ENCODE measurements around the gene ACER3.
A peak's percentile ranks its signal among the peaks of the same experiment; 100 is the strongest.
"Not testable (repeated sequence)": the region's sequence is repeated elsewhere in the genome, so short reads cannot be mapped to it uniquely, and the experiment has no call there.

Gene ACER3

GRCh38 chr11:76862794-76863193 is 2.1 kb downstream of the ACER3 start:
- FAIRE-seq; DNase-seq (ENCODE audit: insufficient read length, low spot score): not testable (repeated sequence)

- DNase-seq (ENCODE audit: insufficient read length, low spot score): no peak
- FAIRE-seq: no peak
Observed at GRCh38 chr11:76863196-76863777, 2.6 kb downstream of the ACER3 start.

GRCh38 chr11:76872959-76873827 is 12.5 kb downstream of the ACER3 start:
- no peak for FAIRE-seq
- DNase-seq (ENCODE audit: insufficient read length, low spot score): no peak

- FAIRE-seq (no peak), DNase-seq (ENCODE audit: insufficient read length, low spot score) (no peak)
Observed at GRCh38 chr11:76878014-76878413, 17.3 kb downstream of the ACER3 start.

GRCh38 chr11:76880314-76880713 is 19.6 kb downstream of the ACER3 start:
- DNase-seq (ENCODE audit: insufficient read length, low spot score): no peak
- no peak for FAIRE-seq

GRCh38 chr11:76880956-76881355 is 20.2 kb downstream of the ACER3 start:
- DNase-seq (ENCODE audit: insufficient read length, low spot score) (no peak), FAIRE-seq (no peak)

GRCh38 chr11:76885390-76886097 is 24.8 kb downstream of the ACER3 start:
- DNase-seq (ENCODE audit: insufficient read length, low spot score): no peak
- no peak for FAIRE-seq

- DNase-seq (ENCODE audit: insufficient read length, low spot score) (no peak), FAIRE-seq (no peak)
Observed at GRCh38 chr11:76888989-76889388, 28.3 kb downstream of the ACER3 start.

GRCh38 chr11:76889411-76889975 is 28.8 kb downstream of the ACER3 start:
- DNase-seq (ENCODE audit: insufficient read length, low spot score) (no peak), FAIRE-seq (no peak)

- DNase-seq (ENCODE audit: insufficient read length, low spot score) (no peak), FAIRE-seq (no peak)
Observed at GRCh38 chr11:76890329-76890728, 29.6 kb downstream of the ACER3 start.

- FAIRE-seq (no peak), DNase-seq (ENCODE audit: insufficient read length, low spot score) (no peak)
Observed at GRCh38 chr11:76891285-76891684, 30.6 kb downstream of the ACER3 start.

- FAIRE-seq (peak; percentile 66), DNase-seq (ENCODE audit: insufficient read length, low spot score) (no peak)
Observed at GRCh38 chr11:76891793-76892192, 31.1 kb downstream of the ACER3 start.

GRCh38 chr11:76892306-76892705 is 31.6 kb downstream of the ACER3 start:
- DNase-seq (ENCODE audit: insufficient read length, low spot score) (no peak), FAIRE-seq (no peak)

- FAIRE-seq: no peak
- no peak for DNase-seq (ENCODE audit: insufficient read length, low spot score)
Observed at GRCh38 chr11:76897233-76897632, 36.5 kb downstream of the ACER3 start.

GRCh38 chr11:76901144-76901543 is 40.4 kb downstream of the ACER3 start:
- no peak for FAIRE-seq
- no peak for DNase-seq (ENCODE audit: insufficient read length, low spot score)

GRCh38 chr11:76901622-76902021 is 40.9 kb downstream of the ACER3 start:
- FAIRE-seq; DNase-seq (ENCODE audit: insufficient read length, low spot score): not testable (repeated sequence)

- DNase-seq (ENCODE audit: insufficient read length, low spot score) (no peak), FAIRE-seq (no peak)
Observed at GRCh38 chr11:76902121-76903014, 41.6 kb downstream of the ACER3 start.

- FAIRE-seq: no peak
- no peak for DNase-seq (ENCODE audit: insufficient read length, low spot score)
Observed at GRCh38 chr11:76903325-76903724, 42.6 kb downstream of the ACER3 start.

GRCh38 chr11:76910620-76911414 is 50.1 kb downstream of the ACER3 start:
- FAIRE-seq: no peak
- DNase-seq (ENCODE audit: insufficient read length, low spot score): no peak
